SK-N-MC (cell line): ENCODE data around the gene CREB3L4.

ENCODE experiments used
- DNase-seq: peaks from one replicate; pipeline ENCODE4 v3.0.0-alpha.2; 2011; ENCODE audit warnings: low read depth, low spot score
- H3K27ac ChIP-seq: fragments of 200-600 bp; sonication (generic); 2 replicates; pipeline ENCODE4 v1.5.1; 2016; ENCODE audit warnings: mixed run types
- H3K36me3 ChIP-seq: fragments of 200-600 bp; sonication (generic); 2 replicates; pipeline ENCODE4 v1.6.1; 2017; ENCODE audit warnings: antibody characterized with exemption, low read length, mixed read lengths; ENCODE audit not compliant: insufficient read depth
- H3K4me3 ChIP-seq: fragments of 200-600 bp; sonication (generic); 2 replicates; pipeline ENCODE4 v1.5.1; 2016
- H3K9ac ChIP-seq: fragments of 200-600 bp; sonication (generic); 2 replicates; pipeline ENCODE4 v1.8.0; 2017; ENCODE audit warnings: mixed run types, mixed read lengths; ENCODE audit not compliant: insufficient read length
- H3K9me3 ChIP-seq: fragments of 200-600 bp; sonication (generic); 2 replicates; pipeline ENCODE4 v1.6.1; 2017; ENCODE audit warnings: low read depth, mild to moderate bottlenecking, antibody characterized with exemption, low read length, moderate library complexity, mixed read lengths
- EZH2 ChIP-seq: fragments of 200-600 bp; sonication (generic); IDR thresholded peaks from one replicate; pipeline ENCODE4 v1.6.1; 2017; ENCODE audit warnings: antibody characterized with exemption
- FOXP2 ChIP-seq: optimal IDR thresholded peaks from 2 replicates; pipeline ENCODE3; 2011; ENCODE audit warnings: mild to moderate bottlenecking, moderate library complexity; ENCODE audit not compliant: insufficient read depth; ENCODE audit errors: extremely low read length, control extremely low read depth
- POLR2AphosphoS5 ChIP-seq: IDR thresholded peaks from 2 replicates; pipeline ENCODE4 v1.6.1; 2012; ENCODE audit warnings: mild to moderate bottlenecking, low read depth, low read length, borderline replicate concordance

The CREB3L4 gene

DNA sequence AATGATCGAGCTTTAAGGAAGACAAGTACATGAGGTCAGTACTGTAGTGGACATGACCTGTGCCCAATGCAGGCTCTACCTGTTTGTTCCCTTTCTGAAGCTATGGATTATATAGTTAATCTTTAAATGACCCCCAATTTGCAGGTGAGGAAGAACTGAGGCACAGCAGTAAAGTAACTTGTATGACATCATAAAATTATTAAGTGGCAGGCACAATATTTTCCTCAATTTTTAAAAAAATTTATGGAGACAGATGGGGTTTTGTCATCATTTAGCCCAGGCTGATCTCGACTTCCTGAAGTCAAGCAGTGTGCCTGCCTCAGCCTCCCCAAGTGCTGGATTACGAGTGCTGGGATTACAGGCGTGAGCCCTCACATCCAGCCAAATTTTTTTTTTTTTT is 41.3 kb upstream of the CREB3L4 start:
- DNase-seq, result no peak
- no peak overlapping the region for H3K9ac ChIP-seq
- no peaks in the 10 kb centered on the region for H3K9me3 ChIP-seq
- no peak overlapping the region for H3K4me3 ChIP-seq
- no peak for TF ChIP-seq FOXP2
- TF ChIP-seq POLR2AphosphoS5, result no peak
- no peak for TF ChIP-seq EZH2
- H3K36me3 ChIP-seq, result no peaks in the 10 kb centered on the region
- H3K27ac ChIP-seq, result no peak overlapping the region

DNA sequence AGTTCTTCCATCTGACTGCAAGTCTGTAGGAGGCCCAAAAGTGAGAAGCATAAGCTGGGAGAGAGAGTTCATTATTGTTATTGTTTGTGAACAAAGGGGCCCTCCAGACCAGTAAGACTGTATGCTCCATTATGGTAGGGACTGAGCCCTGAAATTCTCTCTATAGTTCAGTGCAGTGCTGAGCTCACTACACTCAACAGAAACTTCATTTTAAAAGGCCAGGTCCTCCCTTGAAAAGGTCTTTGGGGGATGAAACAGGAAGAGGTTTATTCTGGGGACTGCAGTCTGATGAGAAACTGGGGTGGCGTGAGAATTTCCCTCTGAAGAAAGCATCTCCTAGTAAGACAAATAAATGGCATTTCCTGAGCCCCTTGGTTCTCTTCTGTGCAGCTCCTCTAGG is 39.5 kb upstream of the CREB3L4 start:
- no peak overlapping the region for H3K27ac ChIP-seq
- H3K9me3 ChIP-seq, result no peaks in the 10 kb centered on the region
- H3K9ac ChIP-seq, result no peak overlapping the region
- no peak overlapping the region for H3K4me3 ChIP-seq
- DNase-seq, result no peak
- H3K36me3 ChIP-seq, result peaks cover 3% of the 10 kb centered on the region; the same call in 1 of the 2 replicates
- TF ChIP-seq FOXP2 (no peak), EZH2 (no peak), POLR2AphosphoS5 (no peak; the same call in 1 of the 2 replicates)

DNA sequence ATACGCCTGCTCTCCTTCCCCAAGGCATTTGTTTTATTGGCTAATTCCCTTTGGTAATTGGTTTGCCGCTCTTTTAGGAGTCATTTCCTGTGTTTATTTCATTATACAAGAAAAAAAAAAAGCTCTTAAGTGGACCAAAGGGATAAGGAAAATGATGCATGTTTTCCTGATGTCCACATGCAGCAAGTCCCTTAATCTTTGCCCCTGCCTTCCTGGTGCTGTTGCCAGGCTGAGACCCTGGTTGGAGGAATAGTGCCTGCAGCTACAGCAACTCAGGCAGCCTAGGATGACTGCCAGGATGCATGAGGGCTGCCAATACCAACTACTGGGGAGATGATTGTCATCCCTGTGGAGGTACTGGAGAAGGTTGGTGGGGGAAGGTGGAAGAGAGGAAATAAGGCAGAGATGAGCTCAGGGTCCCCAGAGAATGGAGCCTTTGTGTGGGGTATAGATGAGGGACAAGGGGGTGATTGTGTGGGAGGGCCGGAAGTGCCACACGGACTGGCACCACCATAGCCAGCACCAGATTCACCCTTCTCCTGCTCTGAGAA is 38.8 kb upstream of the CREB3L4 start:
- H3K36me3 ChIP-seq, result peaks cover 4% of the 10 kb centered on the region; the same call in 1 of the 2 replicates
- no peak for TF ChIP-seq POLR2AphosphoS5
- no peak for TF ChIP-seq FOXP2
- no peak for TF ChIP-seq EZH2
- no peak overlapping the region for H3K4me3 ChIP-seq
- DNase-seq, result no peak
- no peak overlapping the region for H3K27ac ChIP-seq
- no peaks in the 10 kb centered on the region for H3K9me3 ChIP-seq
- no peak overlapping the region for H3K9ac ChIP-seq

DNA sequence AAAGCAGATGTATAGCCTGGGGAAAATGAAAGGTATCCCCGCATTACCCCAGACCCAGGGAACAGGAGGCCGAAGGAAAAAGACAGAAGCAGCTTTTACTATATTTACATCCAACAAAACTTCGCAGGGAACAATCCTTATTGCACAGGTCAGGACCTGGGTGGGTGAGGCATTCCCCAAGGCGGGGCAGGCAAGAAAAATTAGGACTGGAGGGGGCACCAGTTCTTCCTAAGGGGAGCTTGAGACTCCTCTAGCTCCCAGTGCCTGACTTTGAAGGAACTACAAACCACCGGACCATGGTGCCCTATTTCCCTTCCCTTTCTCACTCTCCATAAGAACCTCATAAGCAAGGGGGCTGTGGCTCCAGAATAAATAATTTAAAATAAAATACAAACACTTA is 38.3 kb upstream of the CREB3L4 start:
- Histone ChIP-seq H3K36me3 (peaks cover 4% of the 10 kb centered on the region; the same call in 1 of the 2 replicates), H3K9me3 (no peaks in the 10 kb centered on the region), H3K27ac (no peak overlapping the region), H3K4me3 (no peak overlapping the region), H3K9ac (no peak overlapping the region)
- DNase-seq, result no peak
- TF ChIP-seq EZH2 (no peak), FOXP2 (no peak), POLR2AphosphoS5 (no peak)

DNA sequence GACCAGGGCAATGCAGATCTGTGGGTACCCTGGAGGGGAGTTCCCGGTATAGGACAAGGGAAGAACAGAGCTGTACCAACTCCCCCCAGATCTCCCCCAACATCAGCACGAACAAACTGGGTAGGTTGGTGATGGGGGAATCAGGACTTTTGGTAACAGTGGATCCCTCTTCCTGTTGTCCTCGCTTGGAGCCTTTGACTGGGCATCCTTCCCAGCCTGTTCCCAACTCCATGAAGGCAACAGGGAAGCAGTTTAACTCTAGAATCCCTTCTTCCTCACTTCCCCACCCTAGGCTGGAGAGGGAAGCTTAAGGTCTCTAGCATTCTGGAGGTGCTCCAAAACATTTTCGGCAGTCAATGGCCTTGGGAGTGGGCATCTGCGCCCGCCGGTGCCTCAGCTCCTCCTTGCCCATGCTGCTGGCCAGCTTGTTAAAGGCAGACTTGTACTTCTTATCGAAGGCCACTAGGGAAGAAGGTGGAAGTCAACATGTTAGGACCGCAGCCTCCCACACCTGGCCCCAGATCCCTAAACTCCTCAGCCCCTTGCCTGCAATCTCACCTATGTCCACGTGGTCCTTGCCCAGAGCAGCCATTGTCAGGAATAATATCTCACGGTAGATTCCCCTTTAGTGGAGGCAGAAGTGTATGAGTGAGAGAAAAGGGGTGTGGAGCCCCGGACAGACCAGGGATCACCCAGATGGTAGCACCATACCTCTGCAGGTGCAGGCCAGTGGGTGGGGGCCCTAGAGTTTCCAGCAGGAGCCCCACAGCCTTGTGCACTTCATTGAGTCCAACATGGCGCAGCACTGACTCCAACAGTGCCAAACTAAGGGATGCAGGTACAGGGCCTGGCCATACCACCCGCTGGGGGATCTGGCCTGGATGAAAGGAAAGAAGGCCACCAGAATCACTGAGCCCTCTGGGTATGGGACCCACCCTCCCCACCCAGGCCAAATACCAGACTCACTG is 37.4 kb upstream of the CREB3L4 start:
- no peak overlapping the region for H3K27ac ChIP-seq
- H3K4me3 ChIP-seq, result no peak overlapping the region
- TF ChIP-seq POLR2AphosphoS5, result no peak
- TF ChIP-seq FOXP2, result no peak
- TF ChIP-seq EZH2, result no peak
- H3K9ac ChIP-seq, result no peak overlapping the region
- DNase-seq, result no peak
- H3K9me3 ChIP-seq, result no peaks in the 10 kb centered on the region
- peaks cover 4% of the 10 kb centered on the region; the same call in 1 of the 2 replicates for H3K36me3 ChIP-seq

DNA sequence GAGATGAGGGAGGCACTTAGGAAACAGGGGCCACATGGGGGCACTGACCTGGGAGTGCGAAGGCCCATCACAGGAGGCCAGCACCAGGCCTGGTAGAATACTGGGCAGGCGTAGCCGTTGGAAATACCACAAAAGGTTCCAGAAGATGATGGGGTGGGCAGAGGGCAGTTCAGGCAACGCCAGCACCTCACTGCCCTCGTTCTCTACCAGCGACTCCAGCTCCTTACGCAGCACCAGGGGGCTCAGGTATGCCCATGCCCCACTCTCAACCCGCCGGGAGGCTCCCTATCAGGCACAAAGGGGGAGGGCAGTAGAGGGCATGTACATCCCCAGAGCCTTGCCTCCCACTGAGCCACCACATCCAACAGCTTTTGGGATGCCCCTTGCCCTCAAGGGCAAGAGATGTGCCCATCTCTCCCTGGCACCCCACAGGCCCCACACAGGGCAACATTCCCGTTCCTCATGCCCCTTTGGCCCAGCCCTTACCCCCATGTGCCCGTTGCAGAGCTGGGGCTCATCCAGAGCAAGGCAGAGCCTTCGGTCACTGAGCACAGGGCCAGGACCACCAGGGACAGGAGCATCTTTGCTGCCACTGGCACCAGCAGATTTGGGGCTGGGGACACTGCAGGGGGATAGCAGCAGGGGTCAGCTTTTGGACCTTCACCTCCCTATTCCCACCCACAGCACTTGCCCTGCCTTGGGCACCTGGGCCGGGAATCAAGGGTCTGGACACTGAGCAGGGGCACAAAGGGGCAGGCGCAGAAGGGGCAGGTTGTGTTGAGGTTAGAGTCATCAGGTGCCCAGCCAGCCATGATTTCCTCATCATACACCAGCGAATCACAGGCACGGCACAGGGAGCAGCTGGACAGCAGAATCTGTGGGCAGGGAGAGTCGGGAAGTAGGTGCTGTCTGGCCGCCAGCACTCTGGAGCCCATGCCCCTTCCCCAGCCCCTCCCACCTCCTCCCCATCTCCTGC is 35.3 kb upstream of the CREB3L4 start:
- H3K9me3 ChIP-seq, result no peaks in the 10 kb centered on the region
- DNase-seq, result no peak
- H3K4me3 ChIP-seq, result no peak overlapping the region
- peaks cover 19% of the 10 kb centered on the region; the same call in 1 of the 2 replicates for H3K36me3 ChIP-seq
- no peak overlapping the region for H3K9ac ChIP-seq
- H3K27ac ChIP-seq, result no peak overlapping the region
- TF ChIP-seq EZH2, result no peak
- no peak for TF ChIP-seq FOXP2
- no peak for TF ChIP-seq POLR2AphosphoS5

DNA sequence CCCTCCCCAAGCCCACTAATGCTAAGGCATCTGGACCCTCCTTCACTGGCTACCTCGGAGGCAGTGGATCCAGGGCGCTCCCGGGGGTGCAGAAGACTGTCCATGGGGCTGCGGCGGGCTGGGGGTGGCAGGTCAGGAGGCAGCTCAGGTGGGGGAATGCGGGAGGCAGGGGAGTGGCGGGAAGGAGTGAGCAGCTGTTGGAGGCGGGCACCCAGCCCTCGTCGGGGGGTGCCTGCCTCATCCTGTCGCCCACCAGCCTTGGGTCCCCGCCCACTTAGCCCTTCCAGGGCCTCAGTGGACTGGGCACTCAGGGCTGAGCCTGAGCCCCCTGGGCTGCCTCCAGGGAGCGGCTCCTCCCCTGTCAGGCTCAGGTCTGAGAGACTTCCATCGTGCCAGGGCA is 34.3 kb upstream of the CREB3L4 start:
- H3K4me3 ChIP-seq, result no peak overlapping the region
- no peak overlapping the region for H3K27ac ChIP-seq
- peaks cover 19% of the 10 kb centered on the region; the same call in 1 of the 2 replicates for H3K36me3 ChIP-seq
- H3K9ac ChIP-seq, result no peak overlapping the region
- no peaks in the 10 kb centered on the region for H3K9me3 ChIP-seq
- no peak for DNase-seq
- TF ChIP-seq FOXP2 (no peak), POLR2AphosphoS5 (no peak), EZH2 (no peak)

DNA sequence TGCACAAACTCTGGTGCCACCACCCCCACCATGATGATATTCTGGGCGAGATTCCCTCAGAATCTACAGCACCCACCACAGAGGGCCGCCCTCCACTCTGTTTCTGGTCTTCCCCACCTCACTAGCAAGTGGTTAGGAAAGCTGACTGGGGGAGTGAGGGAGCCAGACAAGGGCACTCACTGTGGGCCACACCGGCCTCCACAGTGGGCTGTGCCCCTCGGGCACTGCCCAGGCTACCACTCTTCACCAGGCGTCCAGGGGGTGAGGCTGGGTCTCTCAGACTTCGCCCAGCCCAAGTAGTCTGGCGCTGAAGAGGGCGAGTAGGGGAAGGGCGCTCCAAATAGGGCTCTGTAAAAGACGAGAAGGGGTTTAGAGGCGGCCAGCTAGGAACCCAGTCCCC is 33.7 kb upstream of the CREB3L4 start:
- DNase-seq, result no peak
- H3K9me3 ChIP-seq, result no peaks in the 10 kb centered on the region
- H3K27ac ChIP-seq, result no peak overlapping the region
- peaks cover 19% of the 10 kb centered on the region; the same call in 1 of the 2 replicates for H3K36me3 ChIP-seq
- TF ChIP-seq FOXP2, result no peak
- no peak for TF ChIP-seq POLR2AphosphoS5
- no peak for TF ChIP-seq EZH2
- H3K9ac ChIP-seq, result no peak overlapping the region
- no peak overlapping the region for H3K4me3 ChIP-seq
